Trophoblast cell (in vitro differentiated cells and primary cell): ENCODE results near the gene NPAS1.
A peak's percentile ranks its signal among the peaks of the same experiment; 100 is the strongest.
"Not testable (repeated sequence)": the region's sequence is repeated elsewhere in the genome, so short reads cannot be mapped to it uniquely, and the experiment has no call there.

Experiments used
- DNase-seq, 2 donors: peaks; one replicate each; pipeline ENCODE4 v3.0.0-alpha.2; 2016
- H2AFZ ChIP-seq: 2 replicates; pipeline ENCODE4 v1.6.1; 2013; ENCODE audit warnings: low read length, moderate library complexity, mild to moderate bottlenecking; ENCODE audit not compliant: insufficient read depth, poor library complexity
- H2AK5ac ChIP-seq: 2 replicates; pipeline ENCODE4 v1.6.1; 2013; ENCODE audit warnings: mild to moderate bottlenecking, low read length
- H2BK120ac ChIP-seq: 2 replicates; pipeline ENCODE4 v1.6.1; 2013; ENCODE audit warnings: low read length, mild to moderate bottlenecking, moderate library complexity; ENCODE audit not compliant: insufficient read depth, poor library complexity
- H2BK12ac ChIP-seq: 2 replicates; pipeline ENCODE4 v1.6.1; 2013; ENCODE audit warnings: mild to moderate bottlenecking, low read length, moderate library complexity
- H2BK5ac ChIP-seq: 2 replicates; pipeline ENCODE4 v1.6.1; 2013; ENCODE audit warnings: low read length, low read depth, moderate library complexity, mild to moderate bottlenecking; ENCODE audit not compliant: poor library complexity
- H3K14ac ChIP-seq: 2 replicates; pipeline ENCODE4 v1.6.1; 2013; ENCODE audit warnings: mild to moderate bottlenecking, low read length
- H3K18ac ChIP-seq: 2 replicates; pipeline ENCODE4 v1.6.1; 2013; ENCODE audit warnings: mild to moderate bottlenecking, low read length
- H3K23ac ChIP-seq: 2 replicates; pipeline ENCODE4 v1.6.1; 2013; ENCODE audit warnings: low read length
- H3K27ac ChIP-seq: 2 replicates; pipeline ENCODE4 v1.5.1; 2013; ENCODE audit warnings: low read depth, mild to moderate bottlenecking, inconsistent platforms, low read length, moderate library complexity
- H3K27me3 ChIP-seq: 2 replicates; pipeline ENCODE4 v1.6.1; 2013; ENCODE audit warnings: inconsistent platforms, mild to moderate bottlenecking, low read length, moderate library complexity; ENCODE audit not compliant: insufficient read depth
- H3K36me3 ChIP-seq, 2 experiments: 1 replicate in 1 of 2; 2 replicates in 1 of 2; pipeline ENCODE4 v1.6.1; 2013; ENCODE audit warnings: low read length in 2 of 2, mild to moderate bottlenecking in 2 of 2, moderate library complexity in 1 of 2; ENCODE audit not compliant: insufficient read depth in 2 of 2, control insufficient read depth in 1 of 2
- H3K4ac ChIP-seq: 2 replicates; pipeline ENCODE4 v1.6.1; 2013; ENCODE audit warnings: low read depth, mild to moderate bottlenecking, low read length, moderate library complexity
- H3K4me1 ChIP-seq, 2 experiments: 1 replicate in 1 of 2; 2 replicates in 1 of 2; pipeline ENCODE4 v1.6.1; 2013; ENCODE audit warnings: low read length in 2 of 2, mild to moderate bottlenecking in 2 of 2, moderate library complexity in 1 of 2; ENCODE audit not compliant: insufficient read depth in 2 of 2, control insufficient read depth in 1 of 2
- H3K4me2 ChIP-seq: 2 replicates; pipeline ENCODE4 v1.6.1; 2013; ENCODE audit warnings: inconsistent platforms, mild to moderate bottlenecking, low read length, moderate library complexity
- H3K4me3 ChIP-seq: 2 replicates; pipeline ENCODE4 v1.5.1; 2013; ENCODE audit warnings: mild to moderate bottlenecking, low read depth, low read length, inconsistent platforms
- H3K79me1 ChIP-seq: one replicate; pipeline ENCODE4 v1.6.1; 2013; ENCODE audit warnings: low read length
- H3K79me2 ChIP-seq: 2 replicates; pipeline ENCODE4 v1.6.1; 2013; ENCODE audit warnings: low read length, mild to moderate bottlenecking; ENCODE audit not compliant: control insufficient read depth, insufficient read depth, poor library complexity
- H3K9ac ChIP-seq: 2 replicates; pipeline ENCODE4 v1.6.1; 2013; ENCODE audit warnings: mild to moderate bottlenecking, low read length
- H3K9me3 ChIP-seq: 2 replicates; pipeline ENCODE4 v1.6.1; 2013; ENCODE audit warnings: low read depth, mild to moderate bottlenecking, control low read depth, inconsistent platforms, low read length; ENCODE audit not compliant: insufficient read depth
- H4K12ac ChIP-seq: 2 replicates; pipeline ENCODE4 v1.6.1; 2013; ENCODE audit warnings: low read depth, mild to moderate bottlenecking, low read length, moderate library complexity
- H4K8ac ChIP-seq: 2 replicates; pipeline ENCODE4 v1.6.1; 2013; ENCODE audit warnings: low read depth, mild to moderate bottlenecking, low read length, moderate library complexity
- H4K91ac ChIP-seq: one replicate; pipeline ENCODE4 v1.6.1; 2013; ENCODE audit warnings: low read depth, mild to moderate bottlenecking, low read length, moderate library complexity
- WGBS: extraction: QIAGEN DNeasy Blood & Tissue Kit; methylation state at CpG from one replicate; pipeline ENCODE4 v1.1.7; 2013; ENCODE audit warnings: missing lambda C conversion rate; ENCODE audit not compliant: insufficient read length, insufficient coverage; ENCODE audit errors: extremely low coverage; 5-methylcytosine and 5-hydroxymethylcytosine counted together

Gene NPAS1

GRCh38 chr19:47047763-47048405 lies 28.2 kb downstream of the NPAS1 start:
- no peak overlapping the region for H2BK120ac ChIP-seq
- peaks cover 3 to 7% of the 10 kb centered on the region in 2 experiments for H3K4me1 ChIP-seq
- H3K36me3 ChIP-seq = no peaks in the 10 kb centered on the region
- H4K8ac ChIP-seq = peak overlapping the region; percentile 72
- DNase-seq = peak; percentile 52 to 76
- no peak overlapping the region for H4K91ac ChIP-seq
- H3K18ac ChIP-seq = peak overlapping the region; percentile 43
- H4K12ac ChIP-seq = no peak overlapping the region
- peaks cover 2% of the 10 kb centered on the region for H3K9me3 ChIP-seq
- no peak overlapping the region for H2BK12ac ChIP-seq
- no peak overlapping the region for H3K23ac ChIP-seq
- WGBS = no CpG with 5 or more reads among the region's 42 CpGs
- H3K27ac ChIP-seq = no peak overlapping the region
- H3K79me2 ChIP-seq = no peaks in the 10 kb centered on the region
- H3K79me1 ChIP-seq = peaks cover 3% of the 10 kb centered on the region
- H2BK5ac ChIP-seq = no peak overlapping the region
- peak overlapping the region; percentile 95 for H2AFZ ChIP-seq
- peak overlapping the region; percentile 34 for H3K14ac ChIP-seq
- H3K4me3 ChIP-seq = peak overlapping the region; percentile 80
- peak overlapping the region; percentile 43 for H3K9ac ChIP-seq
- peak overlapping the region; percentile 10 for H3K4ac ChIP-seq
- peak overlapping the region; percentile 85 for H3K4me2 ChIP-seq
- no peaks in the 10 kb centered on the region for H3K27me3 ChIP-seq
- H2AK5ac ChIP-seq = no peak overlapping the region

- Histone ChIP-seq H3K4ac (no peak overlapping the region), H3K4me1 (peaks cover 3 to 7% of the 10 kb centered on the region in 2 experiments), H3K14ac (no peak overlapping the region), H3K79me1 (peaks cover 3% of the 10 kb centered on the region), H3K9me3 (peaks cover 2% of the 10 kb centered on the region), H3K27me3 (no peaks in the 10 kb centered on the region), H3K4me3 (no peak overlapping the region), H2BK120ac (no peak overlapping the region), H3K9ac (no peak overlapping the region), H2BK12ac (no peak overlapping the region), H3K36me3 (no peaks in the 10 kb centered on the region), H3K23ac (no peak overlapping the region), H2BK5ac (no peak overlapping the region), H3K27ac (no peak overlapping the region), H4K12ac (no peak overlapping the region), H3K18ac (no peak overlapping the region), H3K79me2 (no peaks in the 10 kb centered on the region), H4K91ac (no peak overlapping the region), H2AFZ (no peak overlapping the region), H3K4me2 (no peak overlapping the region), H2AK5ac (no peak overlapping the region), H4K8ac (no peak overlapping the region)
- no CpG with 5 or more reads among the region's 9 CpGs for WGBS
- DNase-seq = peak in 1 of 2 donors; percentile 49
Observed at GRCh38 chr19:47049307-47049700, 29.7 kb downstream of the NPAS1 start.

- H4K8ac ChIP-seq, H3K4me2 ChIP-seq, H3K18ac ChIP-seq, H2AK5ac ChIP-seq, H3K4ac ChIP-seq, H2AFZ ChIP-seq, H4K91ac ChIP-seq, H2BK12ac ChIP-seq, H3K4me1 ChIP-seq, H3K9me3 ChIP-seq, H3K79me1 ChIP-seq, H3K79me2 ChIP-seq, H3K23ac ChIP-seq, H3K27ac ChIP-seq, H3K27me3 ChIP-seq, H3K14ac ChIP-seq, H2BK120ac ChIP-seq, H4K12ac ChIP-seq, H3K36me3 ChIP-seq, H3K9ac ChIP-seq, H2BK5ac ChIP-seq, DNase-seq, H3K4me3 ChIP-seq: not testable (repeated sequence)
- no CpG with 5 or more reads among the region's 3 CpGs for WGBS
Observed at GRCh38 chr19:47050562-47050961, 30.9 kb downstream of the NPAS1 start.

GRCh38 chr19:47056411-47056810 lies 36.8 kb downstream of the NPAS1 start:
- Histone ChIP-seq H3K79me2 (no peaks in the 10 kb centered on the region), H4K12ac (no peak overlapping the region), H3K4ac (no peak overlapping the region), H3K23ac (no peak overlapping the region), H3K9me3 (no peaks in the 10 kb centered on the region), H4K8ac (no peak overlapping the region), H3K18ac (no peak overlapping the region), H2BK120ac (peak overlapping the region; percentile 17), H3K27me3 (no peaks in the 10 kb centered on the region), H3K27ac (no peak overlapping the region), H3K4me2 (no peak overlapping the region), H3K14ac (no peak overlapping the region), H2BK12ac (no peak overlapping the region), H2BK5ac (no peak overlapping the region), H3K36me3 (no peaks in the 10 kb centered on the region), H3K4me3 (no peak overlapping the region), H3K79me1 (no peaks in the 10 kb centered on the region), H3K9ac (no peak overlapping the region), H2AK5ac (no peak overlapping the region), H4K91ac (peak overlapping the region; percentile 47), H2AFZ (no peak overlapping the region), H3K4me1 (peaks cover 10 to 11% of the 10 kb centered on the region in 2 experiments)
- DNase-seq = no peak
- no CpG with 5 or more reads among the region's 5 CpGs for WGBS
